Dermis blood vessel endothelial cell (primary cell): ENCODE measurements around the gene PLCD1. TPM values are rescaled to one million over a fixed set of nuclear protein-coding genes. Genes with fewer than 3 reads are reported as not detected.

Source experiments
- DNase-seq: peaks from one replicate; pipeline ENCODE4 v3.0.0; 2010
- total RNA-seq: library from RNA; depleted of rRNA; stranded (reverse); fragments of >200 nt; gene quantifications from 2 replicates; pipeline ENCODE4 v1.2.3, GENCODE V29; 2014

PLCD1 gene
- total RNA-seq, 1 donor from 2014 or later, result 20.4 TPM

GRCh38 chr3:37957539-37957936, 71.9 kb downstream of the PLCD1 start:
- no peak for DNase-seq

Other genes starting within 250 kb of the PLCD1 start
- gene CTDSPL, start 167.8 kb downstream of the PLCD1 start, total RNA-seq, result 107 and 161 TPM in 2 replicates
- gene VILL, start 38.9 kb downstream of the PLCD1 start, total RNA-seq, result 8.0 and 8.7 TPM in 2 replicates
- gene DLEC1, start 9.6 kb upstream of the PLCD1 start, total RNA-seq, result under 0.01 TPM in 1 of 2 replicates, not detected in the other
- gene ACAA1, start 107.5 kb upstream of the PLCD1 start, total RNA-seq, result 27.2 and 42.5 TPM in 2 replicates
- 29.3 and 29.9 TPM in 2 replicates for gene MYD88, start 109.0 kb upstream of the PLCD1 start, total RNA-seq
- gene OXSR1, start 135.9 kb upstream of the PLCD1 start, total RNA-seq, result 35.2 and 41.2 TPM in 2 replicates
- gene SLC22A13, start 236.2 kb upstream of the PLCD1 start, total RNA-seq, result 0.17 and 0.19 TPM in 2 replicates